GM12865 (cell line): ENCODE measurements around the gene OPRD1.

ENCODE experiments used
- DNase-seq: peaks from one replicate; pipeline ENCODE4 v3.0.0; 2010; ENCODE audit warnings: low read depth
- H3K4me3 ChIP-seq: 2 replicates; pipeline ENCODE4 v1.5.1; 2011; ENCODE audit warnings: mild to moderate bottlenecking, low read depth, low read length, control low read depth
- CTCF ChIP-seq: IDR thresholded peaks from 2 replicates; pipeline ENCODE4 v1.5.1; 2011; ENCODE audit warnings: low read length, control low read depth, low read depth, inconsistent platforms; ENCODE audit not compliant: insufficient read depth; ENCODE audit errors: missing control alignments

The OPRD1 gene

GRCh38 chr1:28910379-28911115 lies 98.6 kb downstream of the OPRD1 start:
- H3K4me3 ChIP-seq: no peak overlapping the region
- no peak for DNase-seq
- no peak for TF ChIP-seq CTCF

- TF ChIP-seq CTCF: no peak
- peak overlapping the region; percentile 64 for H3K4me3 ChIP-seq
- DNase-seq: no peak
Observed at GRCh38 chr1:28913786-28914227, 101.8 kb downstream of the OPRD1 start.

- peak within 1 kb of the TSS; percentile 64 for H3K4me3 ChIP-seq
- peak; percentile 96 for DNase-seq
- no peak for TF ChIP-seq CTCF
Observed at GRCh38 chr1:28914228-28915030, 102.5 kb downstream of the OPRD1 start, which contains the start of gene EPB41. EPB41 (plus strand) TSS chr1:28914569; CDS start chr1:28987438, 72,869 bp downstream.

- DNase-seq: peak; percentile 63
- H3K4me3 ChIP-seq: peak overlapping the region; percentile 64
Observed at GRCh38 chr1:28915031-28915895, 103.3 kb downstream of the OPRD1 start.

GRCh38 chr1:28917757-28918118 lies 105.8 kb downstream of the OPRD1 start:
- no peak for DNase-seq
- H3K4me3 ChIP-seq: no peak overlapping the region
- TF ChIP-seq CTCF: no peak

More at GRCh38 chr1:28915031-28915895, 103.3 kb downstream of the OPRD1 start:
- no peak for TF ChIP-seq CTCF
